Thyroid gland (tissue), 4 donors: Measurements from ENCODE around the gene GPHA2. TPM values are rescaled to one million over a fixed set of nuclear protein-coding genes. Genes with fewer than 3 reads are reported as not detected.

Experiments used
- DNase-seq, 2 donors: peaks; one replicate each; pipeline ENCODE4 v3.0.0-alpha.2; 2019
- H3K27ac ChIP-seq, 3 donors: fragments of 200-600 bp; sonication (generic); 1 replicate in 2 of 3; 2 replicates in 1 of 3; pipeline ENCODE4 v1.5.1; 2016 to 2019; ENCODE audit warnings: mild to moderate bottlenecking in 1 of 3, moderate library complexity in 1 of 3
- H3K27me3 ChIP-seq: fragments of 200-600 bp; sonication (generic); one replicate; pipeline ENCODE4 v1.5.1; 2019
- H3K36me3 ChIP-seq, 2 donors: fragments of 200-600 bp; sonication (generic); one replicate each; pipeline ENCODE4 v1.5.1; 2016 to 2019
- H3K4me1 ChIP-seq, 2 donors: fragments of 200-600 bp; sonication (generic); one replicate each; pipeline ENCODE4 v1.5.1; 2017 to 2019
- H3K4me3 ChIP-seq, 3 donors: fragments of 200-600 bp; sonication (generic); replicated peaks in 1 of 3; 1 replicate in 2 of 3; 2 replicates in 1 of 3; pipeline ENCODE4 v1.5.1; 2016; ENCODE audit warnings: mild to moderate bottlenecking in 1 of 3
- H3K9me3 ChIP-seq: fragments of 200-600 bp; sonication (generic); one replicate; pipeline ENCODE4 v1.5.1; 2017
- CTCF ChIP-seq, 6 experiments: fragments of 200-600 bp in 3 of 6; fragments of 450-650 bp in 3 of 6; sonication (generic) in 3 of 6; IDR thresholded peaks; one replicate each; pipeline ENCODE4 v1.5.1; 2016 to 2019; ENCODE audit warnings: antibody characterized with exemption in 6 of 6, mild to moderate bottlenecking in 2 of 6, inconsistent platforms in 1 of 6, moderate library complexity in 1 of 6
- POLR2A ChIP-seq, 2 donors: fragments of 450-650 bp; IDR thresholded peaks; one replicate each; pipeline ENCODE4 v1.6.1; 2017; ENCODE audit warnings: antibody characterized with exemption in 2 of 2, mild to moderate bottlenecking in 2 of 2, moderate library complexity in 1 of 2
- whole genome bisulfite sequencing, 2 donors: methylation state at CpG; one replicate each; pipeline ENCODE4 v1.1.5; 2017; 5-methylcytosine and 5-hydroxymethylcytosine counted together
- intact Hi-C: fragments of 100-400 bp; cut with DNase I; formaldehyde crosslinking; loops from one replicate; pipeline ENCODE4 v1.15.1; 2023
- total RNA-seq, 4 donors: library from RNA; depleted of rRNA; stranded (reverse); fragments of >200 nt; gene quantifications; one replicate each; pipeline ENCODE4 v1.2.3, GENCODE V29; 2016

Gene GPHA2
- total RNA-seq, 4 donors from 2014 or later: 0.94 TPM; not detected in 3

- Histone ChIP-seq H3K4me3 (no peak overlapping the region), H3K36me3 (no peaks in the 10 kb centered on the region), H3K9me3 (no peaks in the 10 kb centered on the region), H3K27me3 (no peaks in the 10 kb centered on the region), H3K27ac (no peak overlapping the region), H3K4me1 (no peaks in the 10 kb centered on the region)
- DNase-seq: no peak
- intact Hi-C loops: no loop called here
- TF ChIP-seq CTCF (IDR thresholded peaks at IDR 0.05) (no peak), POLR2A (IDR thresholded peaks at IDR 0.05) (no peak)
- 73 to 74% methylated on average over 3 of the region's 3 CpGs for whole genome bisulfite sequencing, 2 donors
Observed at GRCh38 chr11:64959498-64959897, 23.8 kb upstream of the GPHA2 start.

- WGBS, 2 donors: 51 to 52% methylated on average over 5 of the region's 5 CpGs
- intact Hi-C loops: no loop called here
Observed at GRCh38 chr11:64954201-64954600, 18.5 kb upstream of the GPHA2 start.

GRCh38 chr11:64951529-64951928 is 15.8 kb upstream of the GPHA2 start:
- intact Hi-C loops: no loop called here
- Histone ChIP-seq H3K36me3 (no peaks in the 10 kb centered on the region), H3K4me3 (no peak overlapping the region), H3K27ac (no peak overlapping the region), H3K4me1 (no peaks in the 10 kb centered on the region), H3K9me3 (no peaks in the 10 kb centered on the region), H3K27me3 (no peaks in the 10 kb centered on the region)
- no peak for DNase-seq
- WGBS, 2 donors: 67 to 80% methylated on average over 4 of the region's 4 CpGs
- TF ChIP-seq CTCF (IDR thresholded peaks at IDR 0.05) (no peak), POLR2A (IDR thresholded peaks at IDR 0.05) (no peak)

More at GRCh38 chr11:64954201-64954600, 18.5 kb upstream of the GPHA2 start:
- Histone ChIP-seq H3K9me3 (no peaks in the 10 kb centered on the region), H3K27me3 (no peaks in the 10 kb centered on the region), H3K4me1 (no peaks in the 10 kb centered on the region), H3K36me3 (no peaks in the 10 kb centered on the region), H3K27ac (no peak overlapping the region), H3K4me3 (no peak overlapping the region)
- TF ChIP-seq CTCF (IDR thresholded peaks at IDR 0.05): no peak
- TF ChIP-seq POLR2A (IDR thresholded peaks at IDR 0.05): no peak
- no peak for DNase-seq

- 68 to 71% methylated on average over 5 of the region's 5 CpGs for WGBS, 2 donors
- intact Hi-C loops: no loop called here
- no peak overlapping the region for H3K27ac ChIP-seq
- no peaks in the 10 kb centered on the region for H3K4me1 ChIP-seq
- TF ChIP-seq POLR2A (IDR thresholded peaks at IDR 0.05): no peak
- no peak for TF ChIP-seq CTCF (IDR thresholded peaks at IDR 0.05)
- no peaks in the 10 kb centered on the region for H3K27me3 ChIP-seq
- no peaks in the 10 kb centered on the region for H3K36me3 ChIP-seq
- no peak overlapping the region for H3K4me3 ChIP-seq
- no peak for DNase-seq
- no peaks in the 10 kb centered on the region for H3K9me3 ChIP-seq
Observed at GRCh38 chr11:64947208-64947814, 11.6 kb upstream of the GPHA2 start.

GRCh38 chr11:64936539-64936938 is 846 bp upstream of the GPHA2 start:
- no peaks in the 10 kb centered on the region for H3K4me1 ChIP-seq
- no peak overlapping the region for H3K27ac ChIP-seq
- peaks cover 18 to 27% of the 10 kb centered on the region in 2 donors for H3K36me3 ChIP-seq
- no peaks in the 10 kb centered on the region for H3K9me3 ChIP-seq
- DNase-seq: no peak
- no peak overlapping the region for H3K4me3 ChIP-seq
- H3K27me3 ChIP-seq: no peaks in the 10 kb centered on the region
- TF ChIP-seq POLR2A (IDR thresholded peaks at IDR 0.05): no peak
- no peak for TF ChIP-seq CTCF (IDR thresholded peaks at IDR 0.05)
- intact Hi-C loops: loop anchor here (10.0 kb wide), 1 partner anchor 58 kb away; the partner anchor contains the start of gene BATF2
- 81 to 87% methylated on average over 4 of the region's 4 CpGs for WGBS, 2 donors
